AG09309 (cell line): ENCODE results near the gene DLG2.

Experiments
- DNase-seq: peaks from one replicate; pipeline ENCODE4 v3.0.0-alpha.2; 2010; ENCODE audit warnings: low read depth
- H3K4me3 ChIP-seq: 2 replicates; pipeline ENCODE4 v1.5.1; 2011; ENCODE audit warnings: mild to moderate bottlenecking, low read depth, low read length, moderate library complexity; ENCODE audit not compliant: control insufficient read depth
- CTCF ChIP-seq: IDR thresholded peaks from 2 replicates; pipeline ENCODE4 v1.5.1; 2011; ENCODE audit warnings: mild to moderate bottlenecking, low read depth, low read length, inconsistent platforms; ENCODE audit not compliant: insufficient read depth, control insufficient read depth; ENCODE audit errors: missing control alignments

DLG2 gene

GRCh38 chr11:84685149-84685548 lies 942.0 kb downstream of the DLG2 start:
- no peak for DNase-seq
- no peak overlapping the region for H3K4me3 ChIP-seq
- no peak for TF ChIP-seq CTCF

- no peak for DNase-seq
- H3K4me3 ChIP-seq = no peak overlapping the region
- no peak for TF ChIP-seq CTCF
These were observed 945.7 kb downstream of the DLG2 start for GRCh38 chr11:84681456-84681855.

GRCh38 chr11:84675396-84676025 lies 951.6 kb downstream of the DLG2 start:
- H3K4me3 ChIP-seq = no peak overlapping the region
- TF ChIP-seq CTCF = no peak
- no peak for DNase-seq

- DNase-seq = no peak
- TF ChIP-seq CTCF = no peak
- H3K4me3 ChIP-seq = no peak overlapping the region
These were observed 953.4 kb downstream of the DLG2 start for GRCh38 chr11:84673753-84674152.

- TF ChIP-seq CTCF = no peak
- no peak overlapping the region for H3K4me3 ChIP-seq
- no peak for DNase-seq
These were observed 955.7 kb downstream of the DLG2 start for GRCh38 chr11:84671325-84671999.

GRCh38 chr11:84663731-84664130 lies 963.4 kb downstream of the DLG2 start:
- H3K4me3 ChIP-seq = no peak overlapping the region
- no peak for DNase-seq
- TF ChIP-seq CTCF = no peak
